GM06990 (cell line): ENCODE results near the gene RPSA.

Experiments
- DNase-seq: peaks from one replicate; pipeline ENCODE4 v3.0.0-alpha.2; 2011; ENCODE audit not compliant: insufficient read length; ENCODE audit errors: extremely low read depth
- H3K27me3 ChIP-seq: replicated peaks from 2 replicates; pipeline ENCODE4 v1.6.0; 2011; ENCODE audit warnings: low read length; ENCODE audit not compliant: control insufficient read depth, insufficient read depth
- H3K36me3 ChIP-seq: 2 replicates; pipeline ENCODE4 v1.5.1; 2011; ENCODE audit warnings: low read length; ENCODE audit not compliant: control insufficient read depth, insufficient read depth
- H3K4me3 ChIP-seq: replicated peaks from 2 replicates; pipeline ENCODE4 v1.5.1; 2011; ENCODE audit warnings: low read depth, mild to moderate bottlenecking, control low read depth, low read length
- CTCF ChIP-seq: IDR thresholded peaks from 2 replicates; pipeline ENCODE4 v1.5.1; 2011; ENCODE audit warnings: low read length, control low read depth, mild to moderate bottlenecking, inconsistent platforms; ENCODE audit not compliant: insufficient read depth, poor library complexity, severe bottlenecking

Gene RPSA

GRCh38 chr3:39381432-39381831, 25.1 kb upstream of the RPSA start:
- H3K36me3 ChIP-seq, result no peaks in the 10 kb centered on the region
- no peak for DNase-seq
- no peaks in the 10 kb centered on the region for H3K27me3 ChIP-seq
- no peak for TF ChIP-seq CTCF
- no peak overlapping the region for H3K4me3 ChIP-seq

- TF ChIP-seq CTCF, result peak; percentile 43
- DNase-seq, result peak; percentile 93
- Histone ChIP-seq H3K27me3 (no peaks in the 10 kb centered on the region), H3K4me3 (peak within 1 kb of the TSS; percentile 93), H3K36me3 (no peaks in the 10 kb centered on the region)
Observed at GRCh38 chr3:39383045-39383880, 23.3 kb upstream of the RPSA start, which contains the start of gene SLC25A38. SLC25A38 (plus strand) TSS chr3:39383370; CDS start chr3:39383725, 355 bp downstream.

GRCh38 chr3:39383881-39384664, 22.4 kb upstream of the RPSA start:
- peak; percentile 98 for DNase-seq

GRCh38 chr3:39384665-39385000, 21.9 kb upstream of the RPSA start:
- no peaks in the 10 kb centered on the region for H3K36me3 ChIP-seq
- no peak for TF ChIP-seq CTCF
- peak overlapping the region; percentile 93 for H3K4me3 ChIP-seq
- DNase-seq, result no peak
- H3K27me3 ChIP-seq, result no peaks in the 10 kb centered on the region

More at GRCh38 chr3:39383881-39384664, 22.4 kb upstream of the RPSA start:
- TF ChIP-seq CTCF, result no peak
- H3K4me3 ChIP-seq, result peak overlapping the region; percentile 93
- H3K27me3 ChIP-seq, result no peaks in the 10 kb centered on the region
- H3K36me3 ChIP-seq, result no peaks in the 10 kb centered on the region

- no peaks in the 10 kb centered on the region for H3K36me3 ChIP-seq
- no peak for DNase-seq
- no peak overlapping the region for H3K4me3 ChIP-seq
- TF ChIP-seq CTCF, result no peak
- no peaks in the 10 kb centered on the region for H3K27me3 ChIP-seq
Observed at GRCh38 chr3:39385456-39386090, 20.9 kb upstream of the RPSA start.
